GM12891 (cell line): ENCODE measurements around the gene ZNF823. TPM values are rescaled to one million over a fixed set of nuclear protein-coding genes. Genes with fewer than 3 reads are reported as not detected.
"Not testable (repeated sequence)": the region's sequence is repeated elsewhere in the genome, so short reads cannot be mapped to it uniquely, and the experiment has no call there.

Experiments used
- DNase-seq: peaks from one replicate; pipeline ENCODE4 v3.0.0; 2011; ENCODE audit warnings: low spot score; ENCODE audit not compliant: insufficient read length
- FAIRE-seq: peaks from 2 replicates; lab custom pipeline; 2011; peaks lifted over from hg19 to GRCh38; lab: Jason Lieb, UNC
- PAX5 ChIP-seq: IDR thresholded peaks from 2 replicates; pipeline ENCODE4 v1.6.1; 2011; ENCODE audit warnings: low read length, moderate library complexity, mild to moderate bottlenecking; ENCODE audit not compliant: insufficient read depth, severe bottlenecking
- POLR2A ChIP-seq: IDR thresholded peaks from 2 replicates; pipeline ENCODE4 v1.6.1; 2011; ENCODE audit warnings: low read depth, low read length, control low read depth
- POLR2AphosphoS5 ChIP-seq: IDR thresholded peaks from 2 replicates; pipeline ENCODE4 v1.6.1; 2011; ENCODE audit warnings: low read depth, low read length, control low read depth
- POU2F2 ChIP-seq: IDR thresholded peaks from 2 replicates; pipeline ENCODE4 v1.6.1; 2011; ENCODE audit warnings: low read depth, mild to moderate bottlenecking, control low read depth, low read length, moderate library complexity
- SPI1 ChIP-seq: IDR thresholded peaks from 2 replicates; pipeline ENCODE4 v1.6.1; 2011; ENCODE audit warnings: low read depth, low read length, control low read depth
- TAF1 ChIP-seq: IDR thresholded peaks from 2 replicates; pipeline ENCODE4 v1.6.1; 2011; ENCODE audit warnings: low read depth, low read length, control low read depth
- polyA plus RNA-seq: library from polyadenylated mRNA; unstranded; fragments of >200 nt; gene quantifications from one replicate; pipeline ENCODE4 v1.2.1, GENCODE V29; 2012; ENCODE audit warnings: low read depth, missing spikeins, inconsistent platforms; ENCODE audit not compliant: missing spikeins

ZNF823 gene
- 0.69 TPM for polyA plus RNA-seq

DNA sequence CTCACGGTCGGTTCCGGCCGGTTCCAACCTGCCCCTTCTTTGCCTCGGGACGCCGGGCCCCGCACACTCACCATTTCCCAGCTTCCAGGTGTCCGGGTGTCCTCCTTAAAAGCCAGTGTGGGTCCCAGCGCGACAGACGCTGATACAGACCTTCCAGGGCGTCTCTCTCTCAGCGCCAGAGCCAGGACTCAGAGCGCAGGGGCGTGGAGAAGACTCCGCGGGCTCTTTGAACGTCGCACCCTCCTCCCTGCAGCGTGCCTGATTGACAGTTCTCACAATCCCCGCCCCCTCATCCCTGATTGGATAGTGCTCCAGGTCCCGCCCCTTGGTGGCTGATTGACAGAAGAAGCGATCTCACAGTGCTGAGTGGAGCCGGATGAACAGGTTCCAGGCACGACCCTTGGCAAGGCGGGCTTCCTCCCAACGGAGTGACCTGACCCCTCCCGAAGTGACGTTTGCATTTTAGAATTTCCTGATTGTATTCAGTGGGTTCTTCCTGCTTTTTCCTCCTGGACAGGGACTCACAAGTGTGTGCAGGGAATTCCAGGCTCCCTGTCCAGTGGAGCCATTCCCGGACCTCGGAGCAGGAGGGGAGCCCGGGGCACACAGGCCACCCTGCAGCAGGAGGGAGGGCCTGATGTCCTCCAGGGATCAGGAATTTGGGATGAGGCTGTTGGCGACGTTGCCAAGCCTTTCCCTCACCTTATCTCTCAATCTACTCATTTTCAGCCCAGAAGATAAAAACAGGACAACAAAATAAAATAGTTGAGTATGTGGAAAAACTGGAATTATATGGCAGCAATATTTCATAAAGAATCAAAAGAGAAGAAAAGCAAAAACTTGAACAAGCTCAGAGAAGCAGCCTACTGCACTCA lies at the start of gene ZNF823:
TSS of gene ZNF823 (minus strand) at position 201 of the 875 bp plus-strand sequence. CDS start at position 74, 127 bp downstream.
- TF ChIP-seq POLR2AphosphoS5 (no peak), POU2F2 (no peak)
- FAIRE-seq: peak; percentile 97
- peak; percentile 80 for DNase-seq

DNA sequence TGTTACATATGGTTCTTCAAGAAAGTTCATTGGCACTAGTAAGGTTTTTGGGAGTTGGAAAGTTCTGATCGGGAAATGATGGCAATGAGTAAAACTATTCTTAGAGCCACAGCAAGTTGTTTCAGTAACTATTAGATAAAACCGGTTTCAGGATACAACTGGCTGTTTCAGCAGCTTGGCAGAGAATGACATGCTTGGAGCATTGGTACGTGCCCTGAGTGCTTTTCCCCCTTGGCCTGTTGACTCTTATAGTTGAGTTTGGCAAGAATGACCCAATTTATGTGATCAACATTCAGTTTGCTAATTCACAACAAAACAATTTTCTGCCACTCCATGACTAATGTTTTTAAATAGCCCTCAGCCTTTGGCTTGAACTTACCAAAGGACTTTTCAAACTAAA lies 48.8 kb upstream of the ZNF823 start:
- DNase-seq: no peak
- FAIRE-seq: no peak
- no peak for TF ChIP-seq TAF1
- no peak for TF ChIP-seq SPI1
- TF ChIP-seq POLR2A: no peak
- TF ChIP-seq POU2F2: no peak
- no peak for TF ChIP-seq PAX5
- no peak for TF ChIP-seq POLR2AphosphoS5

DNA sequence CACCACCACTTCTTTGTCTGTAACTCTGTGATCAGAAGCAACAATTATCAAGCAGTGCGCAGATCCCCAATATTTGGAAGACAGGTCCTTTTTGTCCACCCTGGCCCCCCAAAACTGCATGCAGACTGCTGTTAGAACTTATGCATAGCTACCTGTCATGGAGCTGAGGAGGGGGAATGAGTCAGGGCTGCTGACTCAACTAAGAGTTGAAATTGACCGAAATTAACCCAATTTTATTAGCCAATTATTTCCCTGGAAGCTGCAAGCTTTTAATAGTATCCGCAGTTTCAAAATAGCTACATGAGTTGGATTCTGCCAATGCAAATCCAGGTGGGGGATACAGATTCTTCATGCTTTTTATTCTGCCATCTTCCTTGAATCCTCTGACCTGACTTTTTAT lies 45.6 kb upstream of the ZNF823 start:
- FAIRE-seq: no peak
- TF ChIP-seq POU2F2: no peak
- TF ChIP-seq POLR2AphosphoS5: no peak
- no peak for TF ChIP-seq PAX5
- no peak for DNase-seq

DNA sequence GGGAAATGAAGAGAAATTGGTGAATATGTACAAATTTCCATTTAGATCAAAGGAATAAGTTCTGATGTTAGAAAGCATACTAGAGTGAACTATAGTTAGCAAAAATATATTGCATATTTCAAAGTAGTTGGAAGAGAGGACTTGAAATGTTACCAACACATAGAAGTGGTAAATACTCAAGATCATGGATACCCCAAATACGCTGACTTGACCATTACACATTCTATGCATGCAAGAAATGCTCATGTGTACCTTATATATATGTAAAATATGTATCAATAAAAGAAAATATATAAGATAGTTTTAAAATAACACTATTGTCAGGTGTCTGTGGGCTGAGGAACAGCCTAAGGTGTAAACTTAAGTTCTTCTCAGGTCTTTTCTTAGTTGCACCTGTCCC lies 45.0 kb upstream of the ZNF823 start:
- DNase-seq (no peak), FAIRE-seq (no peak)
- no peak for TF ChIP-seq POLR2AphosphoS5

DNA sequence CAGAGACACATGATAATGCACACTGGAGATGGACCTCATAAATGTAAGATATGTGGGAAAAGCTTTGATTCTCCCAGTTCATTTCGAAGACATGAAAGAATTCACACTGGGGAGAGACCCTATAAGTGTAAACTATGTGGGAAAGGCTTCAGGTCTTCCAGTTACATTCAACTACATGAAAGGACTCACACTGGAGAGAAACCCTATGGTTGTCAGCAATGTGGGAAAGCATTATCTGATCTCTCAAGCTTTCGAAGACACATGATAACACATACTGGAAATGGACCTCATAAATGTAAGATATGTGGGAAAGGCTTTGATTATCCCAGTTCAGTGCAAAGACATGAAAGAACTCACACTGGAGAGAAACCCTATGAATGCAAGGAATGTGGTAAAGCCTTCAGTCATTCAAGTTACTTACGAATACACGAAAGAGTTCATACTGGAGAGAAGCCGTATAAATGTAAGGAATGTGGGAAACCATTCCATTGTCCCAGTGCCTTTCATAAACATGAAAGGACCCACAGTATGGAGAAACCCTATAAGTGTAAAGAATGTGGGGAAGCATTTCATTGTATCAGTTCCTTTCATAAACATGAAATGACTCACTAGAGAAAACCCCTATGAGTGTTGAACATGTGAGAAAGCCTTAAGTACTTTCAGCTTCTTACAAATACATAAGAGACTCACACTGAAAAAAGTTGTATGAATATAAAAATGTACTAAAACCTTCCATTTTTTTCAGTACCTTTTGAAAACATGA lies 42.7 kb upstream of the ZNF823 start:
- DNase-seq (no peak), FAIRE-seq (no peak)
- TF ChIP-seq TAF1 (no peak), SPI1 (peak; percentile 59)

DNA sequence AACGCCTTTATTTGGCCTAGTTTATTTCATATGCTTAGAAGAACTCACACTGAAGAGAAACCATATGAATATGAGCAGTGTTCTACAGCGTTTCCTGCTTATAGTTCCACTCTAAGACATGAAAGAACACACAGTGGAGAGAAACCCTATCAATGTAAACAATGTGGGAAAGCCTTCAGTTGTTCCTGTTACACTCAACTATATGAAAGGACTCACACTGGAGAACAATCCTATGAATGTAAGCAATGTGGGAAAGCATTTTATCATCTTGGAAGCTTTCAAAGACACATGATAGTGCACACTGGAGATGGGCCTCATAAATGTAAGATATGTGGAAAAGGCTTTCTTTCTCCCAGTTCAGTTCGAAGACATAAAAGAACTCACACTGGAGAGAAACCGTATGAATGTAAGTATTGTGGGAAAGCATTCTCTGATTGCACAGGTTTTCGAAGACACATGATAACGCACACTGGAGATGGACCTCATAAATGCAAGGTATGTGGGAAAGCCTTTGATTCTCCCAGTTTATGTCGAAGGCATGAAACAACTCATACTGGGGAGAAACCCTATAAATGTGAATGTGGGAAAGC lies 41.8 kb upstream of the ZNF823 start:
- FAIRE-seq (no peak), DNase-seq (no peak)
- TF ChIP-seq POLR2AphosphoS5: no peak

DNA sequence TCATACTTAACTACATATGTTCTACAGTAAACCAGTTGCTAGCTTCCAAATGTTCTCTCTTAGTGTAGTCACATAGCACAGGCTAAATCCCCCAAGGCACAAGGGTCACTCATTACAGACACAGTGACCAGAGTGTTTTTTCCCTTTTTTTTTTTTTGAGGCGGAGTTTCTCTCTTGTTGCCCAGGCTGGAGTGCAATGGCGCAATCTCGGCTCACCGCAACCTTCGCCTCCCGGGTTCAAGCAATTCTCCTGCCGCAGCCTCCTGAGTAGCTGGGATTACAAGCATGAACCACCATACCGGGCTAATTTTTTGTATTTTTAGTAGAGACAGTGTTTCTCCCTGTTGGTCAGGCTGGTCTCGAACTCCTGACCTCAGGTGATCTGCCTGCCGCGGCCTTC lies 37.9 kb upstream of the ZNF823 start:
- FAIRE-seq, DNase-seq: not testable (repeated sequence)

DNA sequence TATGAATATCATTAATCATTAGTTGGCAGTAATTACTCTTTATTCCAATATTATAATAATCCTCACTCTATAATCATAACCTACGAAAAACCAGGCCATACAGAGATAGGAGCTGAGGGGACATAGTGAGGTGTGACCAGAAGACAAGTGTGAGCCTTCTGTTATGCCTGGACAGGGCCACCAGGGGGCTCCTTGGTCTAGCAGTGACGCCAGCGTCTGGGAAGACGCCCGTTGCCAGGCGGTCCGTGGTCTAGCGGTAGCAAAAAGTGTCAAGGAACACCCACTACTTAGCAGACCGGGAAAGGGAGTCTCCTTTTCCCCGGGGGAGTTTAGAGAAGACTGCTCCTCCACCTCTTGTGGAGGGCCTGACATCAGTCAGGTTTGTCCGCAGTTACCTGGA lies 32.8 kb upstream of the ZNF823 start:
- FAIRE-seq, DNase-seq: not testable (repeated sequence)

DNA sequence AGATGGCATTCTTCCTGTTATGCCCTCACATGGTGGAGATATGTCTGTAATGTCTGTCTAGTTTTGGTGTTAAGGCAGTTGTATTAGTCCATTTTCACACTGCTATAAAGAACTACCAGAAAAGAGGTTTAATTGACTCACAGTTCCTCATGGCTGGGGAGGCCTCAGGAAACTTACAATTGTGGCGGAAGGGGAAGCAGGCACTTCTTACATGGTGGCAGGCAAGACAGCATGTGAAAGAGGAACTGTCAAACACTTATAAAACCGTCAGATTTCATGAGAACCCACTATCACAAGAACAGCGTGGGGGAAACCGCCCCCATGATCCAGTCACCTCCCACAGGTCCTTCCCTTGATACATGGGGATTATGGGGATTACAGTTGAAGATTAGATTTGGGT lies 31.2 kb upstream of the ZNF823 start:
- DNase-seq (no peak), FAIRE-seq (no peak)
- TF ChIP-seq TAF1 (no peak), POLR2A (no peak), SPI1 (no peak), PAX5 (no peak), POU2F2 (no peak), POLR2AphosphoS5 (no peak)

DNA sequence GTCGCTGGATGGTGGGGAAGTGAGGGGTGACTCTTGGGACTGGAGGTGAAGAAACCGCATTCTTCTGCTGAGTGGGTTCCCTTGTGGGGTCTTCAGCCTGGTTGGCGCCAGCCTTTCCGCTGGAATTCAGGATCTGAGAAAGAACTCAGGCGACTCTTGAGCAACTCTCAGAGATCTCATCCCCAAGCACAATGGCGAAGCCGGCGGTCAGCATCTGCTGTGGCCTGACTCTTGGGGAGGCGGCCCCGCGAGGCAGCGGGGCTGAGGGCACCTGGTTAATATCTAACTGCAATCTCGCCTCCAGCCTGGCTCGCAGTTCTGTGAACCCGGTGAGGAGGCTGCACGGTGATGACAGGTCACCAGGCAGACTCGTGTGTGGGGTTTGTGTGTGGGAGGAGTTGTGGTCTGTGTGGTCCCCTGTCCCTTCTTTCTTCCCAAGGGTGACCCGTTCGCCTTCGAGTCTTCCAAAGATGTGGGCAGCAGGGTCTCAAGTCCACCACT lies 28.9 kb upstream of the ZNF823 start:
- FAIRE-seq (peak; percentile 43), DNase-seq (peak; percentile 13)
- TF ChIP-seq POLR2A: no peak
- no peak for TF ChIP-seq TAF1
- TF ChIP-seq POU2F2: no peak
- TF ChIP-seq SPI1: no peak
